HCT116 (cell line): ENCODE data around the gene PDE2A. TPM values are rescaled to one million over a fixed set of nuclear protein-coding genes. Genes with fewer than 3 reads are reported as not detected.

Experiments
- ATAC-seq: fragments of 200-7000 bp; cut with Tn5 transposase; 2 replicates; pipeline ENCODE4 v1.9.1; 2020; ENCODE audit warnings: mild to moderate bottlenecking, moderate library complexity
- BruUV-seq: library from RNA; stranded (reverse); fragments of 400-500 nt; replicated peaks from 2 replicates; lab custom pipeline; 2021; lab: Mats Ljungman, UMichigan
- CTCF ChIA-PET: fragments of 300-600 bp; sonication (Branson Sonifier 250); formaldehyde crosslinking; loops from one replicate; lab custom pipeline; 2021; ENCODE audit warnings: antibody characterized with exemption; lab: Charles Lee
- POLR2A ChIA-PET: fragments of 300-600, 350-600 bp; sonication (Branson Sonifier 250); formaldehyde crosslinking; loops from one replicate; lab custom pipeline; 2021; ENCODE audit warnings: antibody characterized with exemption; lab: Charles Lee
- RAD21 ChIA-PET, 2 experiments: fragments of 300-600 bp; sonication (Branson Sonifier 250); formaldehyde crosslinking; loops; one replicate each; lab custom pipeline; 2023; ENCODE audit warnings: low total read pairs in 2 of 2; ENCODE audit not compliant: uncharacterized antibody in 2 of 2, unreplicated experiment in 2 of 2, low non-redundant PET in 1 of 2; lab: Charles Lee
- DNase-seq: peaks from one replicate; pipeline ENCODE4 v3.0.0-alpha.2; 2010; ENCODE audit warnings: low read depth, low spot score
- H2AFZ ChIP-seq: fragments of 200-600 bp; shearing (Covaris generic), sonication (generic); 2 replicates; pipeline ENCODE4 v1.6.1; 2017; ENCODE audit warnings: low read depth, mixed run types, mixed read lengths, antibody characterized with exemption, low read length; ENCODE audit not compliant: poor library complexity, severe bottlenecking
- H3K27ac ChIP-seq: 2 replicates; pipeline ENCODE4 v1.5.1; 2012; ENCODE audit warnings: low read depth, low read length
- H3K27me3 ChIP-seq: fragments of 200-600 bp; sonication (generic); 2 replicates; pipeline ENCODE4 v1.6.1; 2016; ENCODE audit warnings: mixed run types, low read length, mixed read lengths; ENCODE audit not compliant: insufficient read depth
- H3K36me3 ChIP-seq, 2 experiments: fragments of 200-500 bp in 1 of 2; fragments of 200-600 bp in 1 of 2; sonication (Bioruptor generic) in 1 of 2; sonication (generic) in 1 of 2; 2 replicates each; pipeline versions ENCODE4 v1.5.1 to v1.6.1; 2014 to 2016; ENCODE audit warnings: low read length in 2 of 2, inconsistent platforms in 1 of 2, mixed read lengths in 1 of 2, mixed run types in 1 of 2; ENCODE audit not compliant: insufficient read depth in 2 of 2, control insufficient read depth in 1 of 2
- H3K4me1 ChIP-seq, 2 experiments: fragments of 200-600 bp in 1 of 2; sonication (generic) in 1 of 2; 2 replicates each; pipeline versions ENCODE4 v1.5.1 to v1.6.1; 2012 to 2017; ENCODE audit warnings: low read length in 2 of 2, inconsistent platforms in 1 of 2, mild to moderate bottlenecking in 1 of 2, mixed read lengths in 1 of 2, mixed run types in 1 of 2, moderate library complexity in 1 of 2; ENCODE audit not compliant: insufficient read depth in 2 of 2, control insufficient read depth in 1 of 2
- H3K4me2 ChIP-seq: fragments of 200-600 bp; sonication (generic); 2 replicates; pipeline ENCODE4 v1.6.1; 2017; ENCODE audit warnings: mixed run types, low read length, mixed read lengths
- H3K4me3 ChIP-seq, 2 experiments: fragments of 200-600 bp in 1 of 2; sonication (generic) in 1 of 2; replicated peaks in 1 of 2; 2 replicates each; pipeline ENCODE4 v1.5.1; 2011 to 2016; ENCODE audit warnings: low read length in 2 of 2, control low read depth in 1 of 2, low read depth in 1 of 2, mild to moderate bottlenecking in 1 of 2, mixed read lengths in 1 of 2, mixed run types in 1 of 2
- H3K79me2 ChIP-seq: fragments of 200-600 bp; sonication (generic); 2 replicates; pipeline ENCODE4 v1.6.1; 2017; ENCODE audit warnings: mild to moderate bottlenecking, mixed run types, low read length, moderate library complexity, mixed read lengths; ENCODE audit not compliant: insufficient read depth
- H3K9ac ChIP-seq: fragments of 200-600 bp; sonication (generic); 2 replicates; pipeline ENCODE4 v1.6.1; 2016; ENCODE audit warnings: low read length, mixed read lengths
- H3K9me2 ChIP-seq: fragments of 200-600 bp; sonication (generic), shearing (Covaris generic); 2 replicates; pipeline ENCODE4 v1.6.1; 2017; ENCODE audit warnings: mixed run types, mild to moderate bottlenecking, moderate library complexity; ENCODE audit not compliant: insufficient read depth
- H3K9me3 ChIP-seq, 2 experiments: fragments of 200-500 bp in 1 of 2; fragments of 200-600 bp in 1 of 2; sonication (Bioruptor generic) in 1 of 2; sonication (generic) in 1 of 2; 2 replicates each; pipeline ENCODE4 v1.6.1; 2014 to 2017; ENCODE audit warnings: low read length in 2 of 2, mixed read lengths in 2 of 2, inconsistent platforms in 1 of 2, low read depth in 1 of 2, mild to moderate bottlenecking in 1 of 2, mixed run types in 1 of 2, moderate library complexity in 1 of 2; ENCODE audit not compliant: control insufficient read depth in 1 of 2, insufficient read depth in 1 of 2
- H4K20me1 ChIP-seq: fragments of 200-600 bp; sonication (generic), shearing (Covaris generic); 2 replicates; pipeline ENCODE4 v1.6.1; 2017; ENCODE audit warnings: mixed run types, mild to moderate bottlenecking, moderate library complexity; ENCODE audit not compliant: insufficient read depth
- CBX3 ChIP-seq: IDR thresholded peaks from 2 replicates; pipeline ENCODE4 v1.6.1; 2012; ENCODE audit warnings: low read depth
- EZH2 ChIP-seq: fragments of 200-600 bp; sonication (generic); IDR thresholded peaks from 2 replicates; pipeline ENCODE4 v1.6.1; 2017; ENCODE audit warnings: antibody characterized with exemption, mixed run types
- POLR2AphosphoS5 ChIP-seq: IDR thresholded peaks from 2 replicates; pipeline ENCODE4 v1.6.1; 2011; ENCODE audit warnings: mild to moderate bottlenecking, low read depth, low read length, moderate library complexity
- RAD21 ChIP-seq: IDR thresholded peaks from 2 replicates; pipeline ENCODE4 v1.6.1; 2012; ENCODE audit warnings: low read depth, mild to moderate bottlenecking
- SIN3A ChIP-seq: IDR thresholded peaks from 2 replicates; pipeline ENCODE4 v1.6.1; 2012; ENCODE audit warnings: low read depth
- SRF ChIP-seq: IDR thresholded peaks from 2 replicates; pipeline ENCODE4 v1.6.1; 2012; ENCODE audit warnings: low read depth
- TCF7L2 ChIP-seq: IDR thresholded peaks from 2 replicates; pipeline ENCODE4 v1.7.0; 2011; ENCODE audit warnings: borderline replicate concordance, inconsistent platforms; ENCODE audit not compliant: insufficient read depth, insufficient read length; ENCODE audit errors: extremely low read depth
- ZFX ChIP-seq: fragments of 450-650 bp; IDR thresholded peaks from 2 replicates; pipeline ENCODE4 v1.6.1; 2017
- ZNF274 ChIP-seq: fragments of 200-500 bp; sonication (Bioruptor generic); IDR thresholded peaks from 2 replicates; pipeline ENCODE4 v1.6.1; 2014; ENCODE audit warnings: mild to moderate bottlenecking, low read depth, low read length, inconsistent platforms
- intact Hi-C: fragments of 100-400 bp; cut with micrococcal nuclease; formaldehyde crosslinking; loops from 2 replicates; pipeline ENCODE4 v1.10.0; 2022
- total RNA-seq: library from RNA; stranded (reverse); gene quantifications from one replicate; pipeline ENCODE4 v1.2.1, GENCODE V29; 2021; ENCODE audit not compliant: unreplicated experiment
- TF ChIP-seq, protein P1 (sequence below): IDR thresholded peaks from 2 replicates; pipeline ENCODE4 v1.6.1; 2011; ENCODE audit warnings: mild to moderate bottlenecking, low read length, moderate library complexity; ENCODE audit not compliant: insufficient replicate concordance; ENCODE audit errors: extremely low read depth
- TF ChIP-seq, protein P2 (sequence below), 3 experiments: fragments of 200-600 bp in 1 of 3; sonication (generic) in 1 of 3; IDR thresholded peaks in 2 of 3; conservative IDR thresholded peaks in 1 of 3; 2 replicates each; pipeline ENCODE4 v1.5.1; 2012 to 2017; ENCODE audit warnings: low read depth in 2 of 3, low read length in 2 of 3, antibody characterized with exemption in 1 of 3, borderline replicate concordance in 1 of 3, control low read depth in 1 of 3, mild to moderate bottlenecking in 1 of 3, mixed read lengths in 1 of 3, mixed run types in 1 of 3, moderate library complexity in 1 of 3; ENCODE audit not compliant: insufficient read depth in 1 of 3

Gene PDE2A
- total RNA-seq, 1 experiment from 2014 or later: 7.6 TPM

DNA sequence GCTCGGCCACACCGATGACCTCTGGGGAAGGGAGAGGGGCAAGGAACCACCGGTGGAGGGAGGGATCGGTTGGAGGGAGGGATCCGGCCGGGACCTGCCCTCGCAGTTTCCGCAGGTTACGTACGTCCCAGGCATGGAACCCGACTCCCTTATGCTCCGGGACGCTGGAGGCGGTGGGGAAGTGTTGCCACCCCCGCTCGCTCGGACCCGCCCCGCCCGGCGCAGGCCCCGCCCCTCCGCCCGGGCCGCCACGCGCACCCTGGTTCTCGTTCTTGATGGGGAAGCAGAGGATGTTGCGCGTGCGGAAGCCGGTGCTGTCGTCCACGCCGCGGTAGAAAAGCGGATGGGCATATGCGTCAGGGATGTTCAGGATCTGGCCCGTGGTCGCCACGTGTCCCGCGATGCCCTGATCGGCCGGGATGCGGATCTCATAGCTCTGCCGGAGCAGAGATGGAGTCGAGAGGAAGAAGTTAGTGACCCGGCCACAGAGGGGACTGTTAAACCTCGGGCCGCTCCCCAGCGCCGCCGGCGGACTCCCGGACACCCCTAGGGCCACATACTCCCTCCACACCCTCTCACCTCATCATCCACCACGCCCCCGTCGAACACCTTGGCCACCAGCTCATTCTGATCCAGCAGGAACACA, 89.8 kb downstream of the PDE2A start:
- no peak overlapping the region for H3K9ac ChIP-seq
- no peak overlapping the region for H2AFZ ChIP-seq
- ATAC-seq (no peak), DNase-seq (no peak)
- no peaks in the 10 kb centered on the region for H3K36me3 ChIP-seq
- no peak overlapping the region for H3K4me3 ChIP-seq
- no peaks in the 10 kb centered on the region for H3K9me3 ChIP-seq
- H3K9me2 ChIP-seq: no peaks in the 10 kb centered on the region
- POLR2A ChIA-PET: no interaction called here
- no TSS peak for BruUV-seq
- H3K27ac ChIP-seq: no peak overlapping the region
- RAD21 ChIA-PET: interaction anchor here in 1 of 2 experiments (0.7 kb wide), 1 partner anchor 10 kb away, joined by 3 read pairs; no protein-coding TSS in a partner anchor
- CTCF ChIA-PET: interaction anchor here (1.5 kb wide), 1 partner anchor 113 kb away, joined by 9 read pairs; no protein-coding TSS in a partner anchor
- H3K4me2 ChIP-seq: no peak overlapping the region
- TF ChIP-seq, protein P1, sequence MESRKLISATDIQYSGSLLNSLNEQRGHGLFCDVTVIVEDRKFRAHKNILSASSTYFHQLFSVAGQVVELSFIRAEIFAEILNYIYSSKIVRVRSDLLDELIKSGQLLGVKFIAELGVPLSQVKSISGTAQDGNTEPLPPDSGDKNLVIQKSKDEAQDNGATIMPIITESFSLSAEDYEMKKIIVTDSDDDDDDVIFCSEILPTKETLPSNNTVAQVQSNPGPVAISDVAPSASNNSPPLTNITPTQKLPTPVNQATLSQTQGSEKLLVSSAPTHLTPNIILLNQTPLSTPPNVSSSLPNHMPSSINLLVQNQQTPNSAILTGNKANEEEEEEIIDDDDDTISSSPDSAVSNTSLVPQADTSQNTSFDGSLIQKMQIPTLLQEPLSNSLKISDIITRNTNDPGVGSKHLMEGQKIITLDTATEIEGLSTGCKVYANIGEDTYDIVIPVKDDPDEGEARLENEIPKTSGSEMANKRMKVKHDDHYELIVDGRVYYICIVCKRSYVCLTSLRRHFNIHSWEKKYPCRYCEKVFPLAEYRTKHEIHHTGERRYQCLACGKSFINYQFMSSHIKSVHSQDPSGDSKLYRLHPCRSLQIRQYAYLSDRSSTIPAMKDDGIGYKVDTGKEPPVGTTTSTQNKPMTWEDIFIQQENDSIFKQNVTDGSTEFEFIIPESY: no peak
- no peak for TF ChIP-seq CBX3
- no peak for TF ChIP-seq SRF
- no peak for TF ChIP-seq SIN3A
- no peaks in the 10 kb centered on the region for H3K79me2 ChIP-seq
- H3K4me1 ChIP-seq: peaks cover 0 to 6% of the 10 kb centered on the region in 2 experiments; a peak in 1 of 4 replicates
- H3K27me3 ChIP-seq: no peaks in the 10 kb centered on the region
- intact Hi-C loops: no loop called here
- H4K20me1 ChIP-seq: no peaks in the 10 kb centered on the region

DNA sequence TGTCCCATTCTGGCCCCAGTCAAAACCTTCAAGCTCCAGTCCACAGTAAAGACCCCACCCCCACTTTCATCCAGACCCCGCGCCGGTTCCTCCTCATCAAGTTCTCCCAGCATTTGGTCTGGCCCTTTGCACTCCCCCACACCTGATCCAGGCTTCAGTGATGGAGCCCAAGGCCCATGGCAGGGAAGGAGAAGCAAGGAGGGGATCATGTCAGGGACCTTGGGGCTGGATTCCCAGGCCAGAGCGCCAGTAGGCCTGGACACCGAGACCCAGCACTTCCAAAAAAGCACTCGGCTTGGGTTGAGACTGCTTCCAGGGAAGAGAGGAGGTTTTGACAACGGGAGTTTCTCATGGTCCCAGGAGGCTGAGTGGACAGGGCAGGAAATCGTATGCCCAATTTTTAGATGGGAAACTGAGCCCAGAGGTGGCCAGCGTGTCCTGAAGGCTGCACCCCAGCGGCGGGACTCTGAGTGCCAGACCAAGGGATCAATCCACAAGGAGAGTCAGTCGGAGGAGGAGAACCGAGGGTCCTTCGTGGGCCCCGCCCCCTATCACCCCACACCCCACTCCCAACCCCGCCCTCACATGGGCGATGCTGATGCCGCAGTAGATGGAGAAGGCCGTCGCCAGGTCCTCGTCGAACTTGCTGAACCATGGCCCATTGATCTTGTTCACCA, 90.5 kb downstream of the PDE2A start:
- Histone ChIP-seq H3K36me3 (no peaks in the 10 kb centered on the region), H3K9ac (no peak overlapping the region), H3K4me3 (no peak overlapping the region), H3K4me2 (no peak overlapping the region), H2AFZ (no peak overlapping the region), H3K27me3 (no peaks in the 10 kb centered on the region), H3K9me3 (no peaks in the 10 kb centered on the region), H3K27ac (no peak overlapping the region), H3K79me2 (no peaks in the 10 kb centered on the region), H3K4me1 (peaks cover 0 to 6% of the 10 kb centered on the region in 2 experiments; a peak in 1 of 4 replicates), H3K9me2 (no peaks in the 10 kb centered on the region), H4K20me1 (no peaks in the 10 kb centered on the region)
- ChIA-PET POLR2A (no interaction called here), CTCF (no interaction called here), RAD21 (no interaction called here)
- no peak for ATAC-seq
- intact Hi-C loops: no loop called here
- no peak for DNase-seq
- BruUV-seq: no TSS peak
- TF ChIP-seq EZH2: no peak
- TF ChIP-seq ZNF274: no peak
- TF ChIP-seq, protein P2, sequence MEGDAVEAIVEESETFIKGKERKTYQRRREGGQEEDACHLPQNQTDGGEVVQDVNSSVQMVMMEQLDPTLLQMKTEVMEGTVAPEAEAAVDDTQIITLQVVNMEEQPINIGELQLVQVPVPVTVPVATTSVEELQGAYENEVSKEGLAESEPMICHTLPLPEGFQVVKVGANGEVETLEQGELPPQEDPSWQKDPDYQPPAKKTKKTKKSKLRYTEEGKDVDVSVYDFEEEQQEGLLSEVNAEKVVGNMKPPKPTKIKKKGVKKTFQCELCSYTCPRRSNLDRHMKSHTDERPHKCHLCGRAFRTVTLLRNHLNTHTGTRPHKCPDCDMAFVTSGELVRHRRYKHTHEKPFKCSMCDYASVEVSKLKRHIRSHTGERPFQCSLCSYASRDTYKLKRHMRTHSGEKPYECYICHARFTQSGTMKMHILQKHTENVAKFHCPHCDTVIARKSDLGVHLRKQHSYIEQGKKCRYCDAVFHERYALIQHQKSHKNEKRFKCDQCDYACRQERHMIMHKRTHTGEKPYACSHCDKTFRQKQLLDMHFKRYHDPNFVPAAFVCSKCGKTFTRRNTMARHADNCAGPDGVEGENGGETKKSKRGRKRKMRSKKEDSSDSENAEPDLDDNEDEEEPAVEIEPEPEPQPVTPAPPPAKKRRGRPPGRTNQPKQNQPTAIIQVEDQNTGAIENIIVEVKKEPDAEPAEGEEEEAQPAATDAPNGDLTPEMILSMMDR (IDR thresholded peaks at IDR 0.05 in 2 of 3, conservative IDR thresholded peaks at IDR 0.05 in 1 of 3; ENCODE audit: borderline replicate concordance in 1 of 3, insufficient read depth in 1 of 3, low read depth in 2 of 3, low read length in 2 of 3): no peak
- TF ChIP-seq TCF7L2: no peak
- TF ChIP-seq SRF: no peak
- TF ChIP-seq, protein P1: no peak
- TF ChIP-seq CBX3: no peak
- no peak for TF ChIP-seq ZFX
- TF ChIP-seq RAD21: no peak
- no peak for TF ChIP-seq POLR2AphosphoS5
